SKM-1 (cell line): Measurements from ENCODE around the gene DUSP9.

ENCODE experiments used
- DNase-seq: peaks from one replicate; lab custom pipeline; 2025; ENCODE audit not compliant: unreplicated experiment; lab: John Stamatoyannopoulos, UW

Gene DUSP9

GRCh38 chrX:153635788-153636668 is 11.0 kb upstream of the DUSP9 start:
- DNase-seq, result no peak

- no peak for DNase-seq
Observed at GRCh38 chrX:153636716-153637115, 10.3 kb upstream of the DUSP9 start.

GRCh38 chrX:153637121-153638040 is 9.6 kb upstream of the DUSP9 start:
- no peak for DNase-seq

GRCh38 chrX:153638041-153638371 is 9.0 kb upstream of the DUSP9 start:
- no peak for DNase-seq

DNA sequence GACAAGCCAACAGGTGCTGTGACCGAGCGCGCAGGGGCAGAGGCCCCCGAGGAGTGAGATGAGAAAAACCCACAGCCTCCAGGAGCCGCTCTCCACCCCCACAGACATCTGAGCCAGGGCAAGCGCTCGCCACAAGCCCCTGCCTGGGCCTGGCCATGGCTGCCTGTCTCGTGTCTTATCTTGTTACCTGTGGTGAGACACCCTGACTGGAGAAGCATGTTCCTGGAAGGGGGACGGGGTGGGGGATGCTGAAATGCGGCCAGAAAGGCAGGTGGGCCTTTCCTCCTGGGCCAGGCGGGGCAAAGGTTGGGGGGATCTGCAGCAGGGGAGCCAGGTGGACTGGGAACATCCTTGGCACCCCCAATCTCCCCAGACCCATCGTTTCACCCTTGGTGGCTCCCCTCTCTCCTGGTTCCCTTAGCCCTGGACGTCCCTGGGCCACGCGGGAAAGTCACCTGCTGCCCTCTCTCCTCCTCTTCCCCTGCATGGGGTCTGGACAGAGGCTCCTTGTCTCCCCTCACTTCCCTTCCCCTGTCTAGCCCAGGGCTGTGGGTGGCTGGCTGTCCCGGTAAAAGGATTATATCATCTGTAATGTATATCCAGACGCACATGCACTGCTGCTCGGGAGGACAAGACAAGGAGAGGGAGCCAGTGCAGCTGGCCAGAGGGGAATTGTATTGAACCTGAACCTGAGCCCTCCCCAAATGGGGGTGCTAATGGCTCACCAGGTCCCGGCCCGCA is 8.4 kb upstream of the DUSP9 start:
- DNase-seq, result no peak

- DNase-seq, result no peak
Observed at GRCh38 chrX:153639177-153640044, 7.6 kb upstream of the DUSP9 start.

- no peak for DNase-seq
Observed at GRCh38 chrX:153640045-153640686, 6.8 kb upstream of the DUSP9 start.

- no peak for DNase-seq
Observed at GRCh38 chrX:153640736-153641575, 6.0 kb upstream of the DUSP9 start.

DNA sequence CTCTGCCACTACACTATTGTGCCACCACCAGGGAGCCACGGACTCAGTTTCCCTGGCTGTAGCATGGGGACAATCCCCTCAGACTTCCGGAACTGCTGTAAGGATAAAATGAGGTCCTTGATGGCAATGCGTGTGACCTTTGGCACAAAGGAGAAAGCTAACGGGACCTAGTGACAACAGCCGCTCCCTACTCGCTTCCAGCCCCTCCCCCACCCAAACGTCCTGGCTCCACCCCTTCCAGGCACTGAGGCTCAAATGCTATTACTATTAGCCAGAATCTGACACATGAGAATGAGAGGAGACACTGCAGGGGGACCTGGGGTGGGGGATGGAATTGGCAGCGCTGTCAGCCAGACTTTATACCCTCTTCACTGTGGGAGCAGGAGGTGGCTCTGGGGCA is 5.4 kb upstream of the DUSP9 start:
- DNase-seq, result no peak

- DNase-seq, result no peak
Observed at GRCh38 chrX:153642051-153642654, 4.8 kb upstream of the DUSP9 start.

DNA sequence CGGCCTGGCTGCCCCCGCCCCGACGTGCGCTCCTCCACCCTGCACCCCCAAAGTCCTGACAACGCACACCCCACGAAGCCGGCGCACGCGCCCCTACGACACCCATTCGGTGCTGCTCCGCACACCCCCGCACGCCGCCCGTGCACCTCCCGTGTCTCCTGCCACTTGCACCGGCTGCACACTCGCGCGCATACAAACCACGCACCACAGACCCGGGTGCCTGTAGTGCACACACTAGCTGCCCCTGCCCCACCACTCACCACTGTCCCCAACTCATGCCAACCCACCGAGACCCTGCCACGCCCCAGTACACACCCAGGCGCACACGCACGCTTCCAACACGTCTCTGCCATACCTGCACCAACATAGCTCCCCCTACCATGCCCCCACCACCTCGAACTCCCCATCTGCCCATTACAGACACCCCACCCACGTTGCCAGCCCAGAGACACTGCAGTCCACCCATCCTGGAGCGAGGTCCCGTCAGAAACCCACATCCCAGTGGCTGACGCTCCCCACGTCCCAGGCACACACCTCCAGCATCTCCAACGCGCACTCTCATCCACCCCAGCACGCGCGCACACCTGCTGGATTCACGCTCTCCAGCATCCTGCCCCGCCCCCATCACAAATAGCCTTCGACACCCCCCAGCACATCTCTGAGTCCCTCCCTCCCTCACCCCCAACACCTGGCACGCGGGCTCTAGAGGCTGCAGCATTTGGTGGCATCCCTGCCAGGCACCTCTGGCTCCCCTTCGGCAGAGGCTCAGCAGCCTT is 4.2 kb upstream of the DUSP9 start:
- DNase-seq, result no peak

GRCh38 chrX:153643431-153644351 is 3.3 kb upstream of the DUSP9 start:
- no peak for DNase-seq

GRCh38 chrX:153644356-153645125 is 2.5 kb upstream of the DUSP9 start:
- DNase-seq, result no peak

DNA sequence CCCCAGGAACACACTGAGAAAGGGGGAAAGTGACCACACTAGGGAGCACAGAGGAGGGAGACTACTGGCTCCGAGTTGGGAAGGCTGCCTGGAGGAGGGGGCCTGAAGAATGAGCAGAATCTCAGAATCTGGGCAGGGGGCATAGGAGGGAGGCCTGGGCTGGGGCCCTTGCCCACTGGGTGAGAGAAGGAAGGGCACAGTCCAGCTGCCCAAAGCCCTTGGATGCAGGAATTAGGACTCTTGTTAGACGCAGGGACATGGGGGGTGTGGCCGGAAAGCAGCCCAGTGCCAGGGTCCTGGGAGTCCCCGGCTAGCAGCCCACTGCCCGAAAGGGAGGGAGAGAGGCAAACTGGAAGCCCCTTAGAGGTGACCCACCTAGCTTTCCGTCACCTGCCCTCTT is 1.9 kb upstream of the DUSP9 start:
- no peak for DNase-seq

- DNase-seq, result no peak
Observed at GRCh38 chrX:153645921-153646488, 998 bp upstream of the DUSP9 start.
